Head of caudate nucleus (tissue), 42 donors: ENCODE data around the gene NAA80.
A peak's percentile ranks its signal among the peaks of the same experiment; 100 is the strongest.
"Not testable (repeated sequence)": the region's sequence is repeated elsewhere in the genome, so short reads cannot be mapped to it uniquely, and the experiment has no call there.

Source experiments
- DNase-seq, 42 donors: peaks; one replicate each; pipeline versions ENCODE4 v3.0.0 to v3.0.0-alpha.2; 2020 to 2021; ENCODE audit warnings: mixed read lengths in 7 of 42
- intact Hi-C: fragments of 100-400 bp; cut with DNase I; formaldehyde crosslinking; loops from one replicate; pipeline ENCODE4 v1.15.0; 2022

NAA80 gene

GRCh38 chr3:50319894-50320625, 20.9 kb upstream of the NAA80 start:
- DNase-seq, result no peak
- intact Hi-C loops, result loop anchor here (10.0 kb wide), 2 partner anchors 45 to 95 kb away; partner anchors contain the start of gene LSMEM2

DNA sequence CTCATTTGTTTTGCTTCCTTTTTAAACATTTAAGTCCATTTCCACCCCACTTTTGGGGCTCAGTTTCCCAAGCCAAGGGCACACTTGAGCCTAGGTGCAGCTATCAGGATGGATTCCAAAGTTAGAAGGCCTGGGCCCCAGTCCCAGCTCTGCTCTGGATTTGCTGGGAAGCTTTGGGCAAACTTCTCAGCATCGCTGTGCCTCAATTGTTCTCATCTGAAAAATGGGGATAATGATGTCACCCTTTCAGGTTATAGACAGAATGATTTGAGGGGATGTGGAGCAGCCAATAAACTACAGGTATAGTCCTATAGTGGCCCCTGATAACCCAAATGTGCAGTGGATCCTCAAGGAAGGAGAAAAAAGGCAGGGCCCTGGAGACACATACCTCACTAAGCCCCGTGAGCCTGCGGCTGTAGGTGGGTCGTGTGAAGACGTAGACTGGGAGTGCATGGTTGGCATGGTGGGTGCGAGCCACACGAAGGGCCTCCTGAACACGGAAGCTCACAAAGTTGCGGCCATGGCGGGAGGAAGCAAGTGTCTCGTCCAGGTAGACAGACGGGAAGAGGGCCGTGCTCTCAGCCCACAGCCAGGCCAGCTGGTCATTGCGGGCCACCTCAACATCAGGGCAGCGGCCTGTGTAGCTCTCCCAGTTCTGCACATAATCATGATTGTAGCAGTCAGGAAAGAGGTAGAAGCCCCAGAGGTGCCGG, 20.1 kb upstream of the NAA80 start:
- DNase-seq, result no peak
- intact Hi-C loops, result no loop called here

DNA sequence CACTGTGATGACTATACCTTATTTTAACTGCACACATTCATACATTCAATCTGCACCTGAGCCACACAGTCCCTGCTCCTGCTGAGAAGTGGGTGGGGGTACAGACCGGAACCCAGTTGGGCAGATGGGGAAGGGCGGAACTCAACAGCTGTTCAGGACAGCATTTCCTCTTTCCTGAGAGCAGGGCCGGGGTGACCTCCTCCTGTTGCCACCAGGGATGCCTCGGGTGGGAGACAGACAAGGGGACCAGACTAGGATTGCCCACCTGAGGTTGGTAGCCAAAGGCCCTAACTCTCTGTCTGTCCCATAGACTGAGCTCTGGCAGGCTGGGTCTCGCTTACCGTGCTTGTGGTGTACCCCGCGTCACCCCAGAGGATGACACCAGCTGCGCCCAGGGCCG, 19.4 kb upstream of the NAA80 start:
- DNase-seq, result no peak

DNA sequence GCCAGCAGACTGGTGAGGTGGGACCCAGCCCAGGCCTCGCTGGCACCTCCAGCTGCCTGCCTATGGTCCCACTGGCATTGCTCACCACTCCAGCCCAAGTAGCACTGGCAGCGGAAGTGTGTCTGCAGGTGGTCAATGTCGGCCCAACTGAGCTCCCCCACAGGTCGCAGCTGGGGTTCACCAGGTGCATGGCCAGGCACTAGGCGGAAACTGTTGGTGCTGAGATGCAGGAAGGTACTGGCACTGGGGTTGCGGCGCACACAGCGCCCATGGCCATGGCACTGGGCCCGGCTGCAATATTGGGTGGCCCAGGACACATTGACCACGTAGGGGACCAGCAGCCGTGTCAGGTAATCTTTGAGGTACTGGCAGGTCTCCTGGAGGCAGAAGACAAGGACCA, 19.0 kb upstream of the NAA80 start:
- DNase-seq, result no peak
- intact Hi-C loops, result no loop called here

More for the DNA sequence above, 19.4 kb upstream of the NAA80 start:
- intact Hi-C loops, result no loop called here

DNA sequence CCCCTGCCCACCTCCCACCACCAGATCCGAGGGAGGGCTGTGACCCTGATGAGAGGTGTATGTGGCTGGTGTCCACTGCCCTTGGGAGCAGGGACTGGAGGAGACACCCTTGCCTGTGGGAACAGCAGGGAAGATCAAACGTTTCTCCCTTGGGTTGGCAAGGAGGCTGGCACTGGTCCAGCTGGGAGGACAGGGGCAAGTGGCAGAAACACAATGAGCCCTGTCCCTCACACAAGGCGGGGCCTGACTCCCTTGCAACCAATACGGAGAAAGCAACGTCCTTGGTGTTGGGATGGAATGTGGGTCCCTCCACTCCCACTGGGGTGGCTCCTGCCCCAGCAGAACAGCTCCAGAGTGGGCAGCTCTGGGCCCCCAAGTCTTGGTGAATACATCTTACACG, 18.1 kb upstream of the NAA80 start:
- intact Hi-C loops, result no loop called here
- no peak for DNase-seq

DNA sequence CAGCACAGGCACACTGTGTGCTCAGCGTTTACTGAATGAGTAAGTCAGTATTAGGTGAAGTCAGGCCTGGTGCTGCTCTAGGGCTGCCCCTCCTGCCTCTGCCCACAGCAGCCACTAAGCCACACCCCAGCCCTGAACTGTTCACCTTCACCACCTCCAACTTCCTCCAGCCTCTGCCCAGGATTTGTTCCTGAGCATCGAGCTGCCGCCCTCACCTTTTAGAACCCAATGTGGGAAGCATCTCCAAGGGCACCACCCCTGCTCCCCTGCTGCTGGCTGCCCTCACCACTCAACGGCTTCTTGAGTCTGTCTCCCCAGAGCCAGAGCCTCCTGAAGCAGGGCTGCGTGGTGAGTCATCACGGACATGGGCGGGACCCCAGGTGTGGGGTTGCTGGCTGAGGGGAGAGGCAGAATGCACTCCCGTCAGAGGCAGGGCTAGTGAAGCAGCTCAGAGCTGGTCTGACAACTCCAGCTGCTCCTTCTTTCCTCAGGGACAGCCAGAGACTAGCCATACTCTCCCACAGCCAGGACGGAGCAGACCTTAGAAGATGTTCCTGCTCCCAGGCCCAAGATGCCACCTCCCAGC, 17.5 kb upstream of the NAA80 start:
- intact Hi-C loops, result no loop called here

DNA sequence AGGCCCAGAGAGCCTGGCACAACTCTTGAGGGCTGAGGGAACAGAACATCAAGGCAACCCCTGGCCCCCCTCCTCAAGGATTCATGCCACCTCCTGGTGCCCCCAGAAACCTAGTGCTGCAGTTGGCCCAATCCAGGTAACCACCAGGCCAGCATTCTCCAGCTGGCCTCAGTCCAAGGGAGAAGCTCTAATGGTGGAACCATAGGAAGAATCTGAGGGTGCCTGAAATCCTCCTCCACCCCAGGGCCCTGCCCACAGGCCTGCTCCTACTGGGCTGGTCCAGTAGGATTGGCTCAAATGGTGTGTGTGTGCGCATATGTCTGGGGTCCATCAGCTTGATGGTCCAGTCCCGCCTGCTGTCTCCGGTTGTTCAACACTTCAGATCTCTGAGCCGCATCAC, 15.6 kb upstream of the NAA80 start:
- DNase-seq, result no peak
- intact Hi-C loops, result no loop called here

More for the DNA sequence above, 17.5 kb upstream of the NAA80 start:
- peak in 38 of 42 donors; percentile 46 to 94 (median 74) for DNase-seq

- intact Hi-C loops, result no loop called here
- no peak for DNase-seq
Observed at GRCh38 chr3:50314342-50314741, 15.1 kb upstream of the NAA80 start.

- intact Hi-C loops, DNase-seq: not testable (repeated sequence)
Observed at GRCh38 chr3:50312041-50312440, 12.8 kb upstream of the NAA80 start.

GRCh38 chr3:50304601-50305000, 5.4 kb upstream of the NAA80 start:
- no peak for DNase-seq
- intact Hi-C loops, result no loop called here

GRCh38 chr3:50303013-50303815, 4.0 kb upstream of the NAA80 start, which contains the start of gene HYAL1:
Gene HYAL1, minus strand, starts transcription at chr3:50303574. Its CDS starts 618 bp downstream, at chr3:50302956.
- no peak for DNase-seq
- intact Hi-C loops, result no loop called here

GRCh38 chr3:50302095-50303012, 3.1 kb upstream of the NAA80 start:
- intact Hi-C loops, result no loop called here
- no peak for DNase-seq

DNA sequence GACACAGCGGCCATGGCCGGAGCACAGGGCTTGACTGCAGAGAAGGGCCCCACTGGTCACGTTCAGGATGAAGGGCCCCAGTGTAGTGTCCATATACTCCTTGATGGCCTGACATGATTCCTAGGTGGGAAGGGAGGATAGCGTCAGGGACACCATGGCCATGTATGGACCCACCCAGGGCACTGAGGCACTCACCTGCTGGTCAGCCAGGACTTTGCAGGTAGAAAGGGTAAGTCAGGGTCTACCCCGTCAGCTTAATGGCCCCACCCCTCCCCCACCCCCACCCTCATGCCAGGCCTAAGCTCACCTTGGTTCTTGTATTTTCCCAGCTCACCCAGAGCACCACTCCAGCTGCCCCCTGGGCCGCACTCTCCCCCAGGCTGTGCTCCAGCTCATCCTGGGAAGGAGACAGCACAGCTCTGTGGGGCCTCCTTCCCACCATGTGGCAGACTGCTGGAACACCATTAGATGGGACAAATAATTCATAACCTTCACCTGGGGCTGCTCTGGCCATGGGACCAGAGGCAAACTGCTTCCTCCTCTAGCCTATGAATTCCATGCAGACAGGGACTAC, 1.6 kb upstream of the NAA80 start:
- intact Hi-C loops, result no loop called here
- DNase-seq, result no peak

- intact Hi-C loops, result no loop called here
- peak in 19 of 42 donors; percentile 38 to 79 (median 58) for DNase-seq
Observed at GRCh38 chr3:50299929-50300680, 900 bp upstream of the NAA80 start.

GRCh38 chr3:50299638-50299928, 378 bp upstream of the NAA80 start:
- DNase-seq, result no peak
- intact Hi-C loops, result no loop called here

GRCh38 chr3:50297896-50298725, 1.1 kb downstream of the NAA80 start:
- peak in 2 of 42 donors; percentile 20 for DNase-seq
- intact Hi-C loops, result no loop called here

GRCh38 chr3:50297384-50297775, 1.8 kb downstream of the NAA80 start:
- no peak for DNase-seq
- intact Hi-C loops, result no loop called here
